Neural progenitor cell (in vitro differentiated cells): Measurements from ENCODE around the gene PMPCA.

Experiments
- EZH2 ChIP-seq: fragments of 200-600 bp; sonication (generic); IDR thresholded peaks from 2 replicates; pipeline ENCODE4 v1.6.1; 2017; ENCODE audit warnings: antibody characterized with exemption, mild to moderate bottlenecking, moderate library complexity
- TF ChIP-seq, protein P1 (sequence below): fragments of 200-600 bp; sonication (generic); IDR thresholded peaks from 2 replicates; pipeline ENCODE4 v1.5.1; 2017; ENCODE audit warnings: antibody characterized with exemption, mild to moderate bottlenecking

- TF ChIP-seq, protein P1, sequence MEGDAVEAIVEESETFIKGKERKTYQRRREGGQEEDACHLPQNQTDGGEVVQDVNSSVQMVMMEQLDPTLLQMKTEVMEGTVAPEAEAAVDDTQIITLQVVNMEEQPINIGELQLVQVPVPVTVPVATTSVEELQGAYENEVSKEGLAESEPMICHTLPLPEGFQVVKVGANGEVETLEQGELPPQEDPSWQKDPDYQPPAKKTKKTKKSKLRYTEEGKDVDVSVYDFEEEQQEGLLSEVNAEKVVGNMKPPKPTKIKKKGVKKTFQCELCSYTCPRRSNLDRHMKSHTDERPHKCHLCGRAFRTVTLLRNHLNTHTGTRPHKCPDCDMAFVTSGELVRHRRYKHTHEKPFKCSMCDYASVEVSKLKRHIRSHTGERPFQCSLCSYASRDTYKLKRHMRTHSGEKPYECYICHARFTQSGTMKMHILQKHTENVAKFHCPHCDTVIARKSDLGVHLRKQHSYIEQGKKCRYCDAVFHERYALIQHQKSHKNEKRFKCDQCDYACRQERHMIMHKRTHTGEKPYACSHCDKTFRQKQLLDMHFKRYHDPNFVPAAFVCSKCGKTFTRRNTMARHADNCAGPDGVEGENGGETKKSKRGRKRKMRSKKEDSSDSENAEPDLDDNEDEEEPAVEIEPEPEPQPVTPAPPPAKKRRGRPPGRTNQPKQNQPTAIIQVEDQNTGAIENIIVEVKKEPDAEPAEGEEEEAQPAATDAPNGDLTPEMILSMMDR, result no peak
- no peak for TF ChIP-seq EZH2
Observed at GRCh38 chr9:136381311-136381710, 29.1 kb upstream of the PMPCA start.
